Adipose tissue (tissue), 3 donors: Measurements from ENCODE around the gene KIF6. TPM values are rescaled to one million over a fixed set of nuclear protein-coding genes. Genes with fewer than 3 reads are reported as not detected.

Source experiments
- H3K27ac ChIP-seq: one replicate; pipeline ENCODE4 v1.5.1; 2013; ENCODE audit warnings: low read depth, low read length
- WGBS, 3 donors: extraction: QIAGEN DNeasy Blood & Tissue Kit; methylation state at CpG; one replicate each; pipeline ENCODE4 v1.1.7; 2013; 5-methylcytosine and 5-hydroxymethylcytosine counted together
- polyA plus RNA-seq, 3 donors: library from polyadenylated mRNA; stranded (reverse); fragments of 200-250 nt; gene quantifications; one replicate each; pipeline ENCODE4 v1.2.3, GENCODE V29; 2013
- donor health status: healthy with polysubstance abuse.
- donor health status: Bipolar disorder and iron deficiency.
- donor health status: healthy.

The KIF6 gene
- polyA plus RNA-seq, 3 donors, result 0.10 to 0.31 TPM; not detected in 1

GRCh38 chr6:39361657-39362486 lies 363.3 kb downstream of the KIF6 start:
- no peak overlapping the region for H3K27ac ChIP-seq
- 30 to 40% (median 37%) methylated on average over 21 of the region's 21 CpGs for WGBS, 3 donors

- 85 to 93% (median 93%) methylated on average over 9 of the region's 9 CpGs for WGBS, 3 donors
- no peak overlapping the region for H3K27ac ChIP-seq
Measured at GRCh38 chr6:39360378-39360777, 364.8 kb downstream of the KIF6 start.

- H3K27ac ChIP-seq, result no peak overlapping the region
- whole genome bisulfite sequencing, 3 donors, result 57 to 67% (median 60%) methylated on average over 7 of the region's 7 CpGs
Measured at GRCh38 chr6:39357998-39358686, 367.1 kb downstream of the KIF6 start.

- H3K27ac ChIP-seq, result no peak overlapping the region
- 80 to 88% (median 88%) methylated on average over 7 of the region's 7 CpGs for WGBS, 3 donors
Measured at GRCh38 chr6:39353698-39354315, 371.4 kb downstream of the KIF6 start.

- H3K27ac ChIP-seq, result no peak overlapping the region
- 85 to 90% (median 89%) methylated on average over 13 of the region's 13 CpGs for WGBS, 3 donors
Measured at GRCh38 chr6:39350723-39351505, 374.3 kb downstream of the KIF6 start.

- WGBS, 3 donors, result 87 to 93% (median 93%) methylated on average over 15 of the region's 15 CpGs
- no peak overlapping the region for H3K27ac ChIP-seq
Measured at GRCh38 chr6:39348740-39349139, 376.5 kb downstream of the KIF6 start.

GRCh38 chr6:39347906-39348585 lies 377.2 kb downstream of the KIF6 start:
- 34 to 37% (median 35%) methylated on average over 9 of the region's 9 CpGs for WGBS, 3 donors
- H3K27ac ChIP-seq, result no peak overlapping the region

- no peak overlapping the region for H3K27ac ChIP-seq
- WGBS, 3 donors, result 87 to 89% (median 87%) methylated on average over 6 of the region's 6 CpGs
Measured at GRCh38 chr6:39347206-39347605, 378.0 kb downstream of the KIF6 start.

GRCh38 chr6:39344821-39345280 lies 380.4 kb downstream of the KIF6 start:
- no peak overlapping the region for H3K27ac ChIP-seq
- 79 to 82% (median 82%) methylated on average over 7 of the region's 7 CpGs for WGBS, 3 donors

- WGBS, 3 donors, result 77 to 87% (median 84%) methylated on average over 9 of the region's 9 CpGs
- no peak overlapping the region for H3K27ac ChIP-seq
Measured at GRCh38 chr6:39343396-39343870, 381.8 kb downstream of the KIF6 start.

GRCh38 chr6:39342692-39343395 lies 382.4 kb downstream of the KIF6 start:
- no peak overlapping the region for H3K27ac ChIP-seq
- WGBS, 3 donors, result 56 to 68% (median 58%) methylated on average over 14 of the region's 14 CpGs

- no peak overlapping the region for H3K27ac ChIP-seq
- WGBS, 3 donors, result 60 to 85% (median 67%) methylated on average over 5 of the region's 5 CpGs
Measured at GRCh38 chr6:39341937-39342336, 383.3 kb downstream of the KIF6 start.

GRCh38 chr6:39341352-39341751 lies 383.9 kb downstream of the KIF6 start:
- 73 to 94% (median 73%) methylated on average over 3 of the region's 3 CpGs for WGBS, 3 donors
- H3K27ac ChIP-seq, result no peak overlapping the region

GRCh38 chr6:39339868-39340550 lies 385.2 kb downstream of the KIF6 start:
- 17 to 39% (median 36%) methylated on average over 10 of the region's 10 CpGs for WGBS, 3 donors
- no peak overlapping the region for H3K27ac ChIP-seq

- WGBS, 3 donors, result 30 to 56% (median 55%) methylated on average over 9 of the region's 9 CpGs
- no peak overlapping the region for H3K27ac ChIP-seq
Measured at GRCh38 chr6:39339096-39339867, 385.9 kb downstream of the KIF6 start.

- H3K27ac ChIP-seq, result no peak overlapping the region
- 48 to 68% (median 57%) methylated on average over 5 of the region's 5 CpGs for WGBS, 3 donors
Measured at GRCh38 chr6:39338397-39338796, 386.8 kb downstream of the KIF6 start.
